ENCODE measurements around the gene PRMT1. TPM values are rescaled to one million over a fixed set of nuclear protein-coding genes. Genes with fewer than 3 reads are reported as not detected.

Gene PRMT1
- polyA plus RNA-seq, 3 donors = 205 to 221 (median 219) TPM

GRCh38 chr19:49687150-49687549 is 10.1 kb downstream of the PRMT1 start:
- no peak for DNase-seq (ENCODE audit: low read depth in 3 of 3, low spot score in 2 of 3)

GRCh38 chr19:49687566-49688316 is 10.7 kb downstream of the PRMT1 start:
- no peak for DNase-seq (ENCODE audit: low read depth in 3 of 3, low spot score in 2 of 3)

GRCh38 chr19:49688531-49689132 is 11.6 kb downstream of the PRMT1 start:
- DNase-seq (ENCODE audit: low read depth in 3 of 3, low spot score in 2 of 3) = no peak

GRCh38 chr19:49689133-49690078 is 12.3 kb downstream of the PRMT1 start, which contains the start of gene ADM5:
ADM5 (plus strand) TSS chr19:49689594; CDS start chr19:49689838, 244 bp downstream.
- no peak for DNase-seq (ENCODE audit: low read depth in 3 of 3, low spot score in 2 of 3)

- DNase-seq (ENCODE audit: low read depth in 3 of 3, low spot score in 2 of 3) = no peak
Observed at GRCh38 chr19:49690079-49690655, 13.1 kb downstream of the PRMT1 start.

- peak in 2 of 3 donors; percentile 44 to 61 for DNase-seq (ENCODE audit: low read depth in 3 of 3, low spot score in 2 of 3)
Observed at GRCh38 chr19:49690656-49691242, 13.7 kb downstream of the PRMT1 start, which contains the start of gene CPT1C. CPT1C (plus strand) TSS chr19:49691116; CDS start chr19:49692253, 1,137 bp downstream.

- peak in 2 of 3 donors; percentile 47 to 56 for DNase-seq (ENCODE audit: low read depth in 3 of 3, low spot score in 2 of 3)
Observed at GRCh38 chr19:49691243-49692146, 14.4 kb downstream of the PRMT1 start.

- DNase-seq (ENCODE audit: low read depth in 3 of 3, low spot score in 2 of 3) = no peak
Observed at GRCh38 chr19:49692147-49692506, 15.1 kb downstream of the PRMT1 start.

- no peak for DNase-seq (ENCODE audit: low read depth in 3 of 3, low spot score in 2 of 3)
Observed at GRCh38 chr19:49696115-49696514, 19.0 kb downstream of the PRMT1 start.

- no peak for DNase-seq (ENCODE audit: low read depth in 3 of 3, low spot score in 2 of 3)
Observed at GRCh38 chr19:49696865-49697264, 19.8 kb downstream of the PRMT1 start.

- no peak for DNase-seq (ENCODE audit: low read depth in 3 of 3, low spot score in 2 of 3)
Observed at GRCh38 chr19:49699364-49699763, 22.3 kb downstream of the PRMT1 start.

- DNase-seq (ENCODE audit: low read depth in 3 of 3, low spot score in 2 of 3) = no peak
Observed at GRCh38 chr19:49700563-49700962, 23.5 kb downstream of the PRMT1 start.

- DNase-seq (ENCODE audit: low read depth in 3 of 3, low spot score in 2 of 3) = no peak
Observed at GRCh38 chr19:49701271-49701786, 24.3 kb downstream of the PRMT1 start.

GRCh38 chr19:49704888-49705642 is 28.0 kb downstream of the PRMT1 start:
- DNase-seq (ENCODE audit: low read depth in 3 of 3, low spot score in 2 of 3) = no peak

GRCh38 chr19:49705919-49706318 is 28.8 kb downstream of the PRMT1 start:
- DNase-seq (ENCODE audit: low read depth in 3 of 3, low spot score in 2 of 3) = no peak

GRCh38 chr19:49710372-49710951 is 33.4 kb downstream of the PRMT1 start:
- no peak for DNase-seq (ENCODE audit: low read depth in 3 of 3, low spot score in 2 of 3)

- no peak for DNase-seq (ENCODE audit: low read depth in 3 of 3, low spot score in 2 of 3)
Observed at GRCh38 chr19:49712397-49712859, 35.4 kb downstream of the PRMT1 start.
